DOHH2 (cell line): ENCODE results near the gene MRGPRD.

Experiments used
- CTCF ChIP-seq: fragments of 200-600 bp; sonication (generic); IDR thresholded peaks from one replicate; pipeline ENCODE4 v1.5.1; 2014; ENCODE audit warnings: antibody characterized with exemption, mild to moderate bottlenecking, low read depth, low read length; ENCODE audit not compliant: poor library complexity, severe bottlenecking
- EZH2phosphoT487 ChIP-seq: fragments of 200-600 bp; sonication (generic); IDR thresholded peaks from 2 replicates; pipeline ENCODE4 v1.6.1; 2017; ENCODE audit warnings: borderline replicate concordance, mild to moderate bottlenecking, antibody characterized with exemption, low read length, moderate library complexity, mixed read lengths

GRCh38 chr11:68950270-68950669 is 30.5 kb downstream of the MRGPRD start:
- no peak for TF ChIP-seq EZH2phosphoT487
- peak; percentile 42 for TF ChIP-seq CTCF
